SU-DHL-6 (cell line): ENCODE results near the gene KCNK18.

Experiments used
- EZH2phosphoT487 ChIP-seq: fragments of 200-600 bp; sonication (generic), shearing (Covaris generic); conservative IDR thresholded peaks from 2 replicates; pipeline ENCODE4 v1.6.1; 2018; ENCODE audit warnings: mild to moderate bottlenecking, antibody characterized with exemption, low read length, moderate library complexity, mixed read lengths
- TF ChIP-seq, protein P1 (sequence below): fragments of 200-600 bp; sonication (generic); IDR thresholded peaks from one replicate; pipeline ENCODE4 v1.5.1; 2017; ENCODE audit warnings: antibody characterized with exemption, mild to moderate bottlenecking, low read length, moderate library complexity; ENCODE audit not compliant: insufficient read depth, poor library complexity, severe bottlenecking

DNA sequence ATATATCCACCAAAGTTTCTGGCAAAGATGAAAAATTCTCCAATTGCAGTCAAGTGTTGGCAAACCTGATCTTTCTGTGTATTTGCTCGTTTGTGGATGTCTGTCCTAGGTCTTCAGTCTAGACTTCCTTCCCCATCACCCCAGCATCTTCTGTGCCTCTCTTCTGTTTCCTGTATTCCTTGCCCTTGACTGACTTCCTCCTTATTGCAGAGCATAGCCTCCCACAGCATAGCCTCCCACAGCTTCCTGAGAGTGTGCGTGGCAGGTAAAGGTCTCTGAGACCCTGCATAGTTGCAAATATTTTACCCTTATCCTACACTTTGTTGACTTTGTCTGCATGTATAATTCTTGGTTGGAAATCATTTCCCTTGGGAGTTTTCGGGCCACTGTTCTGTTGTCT lies 62.0 kb downstream of the KCNK18 start:
- TF ChIP-seq, protein P1, sequence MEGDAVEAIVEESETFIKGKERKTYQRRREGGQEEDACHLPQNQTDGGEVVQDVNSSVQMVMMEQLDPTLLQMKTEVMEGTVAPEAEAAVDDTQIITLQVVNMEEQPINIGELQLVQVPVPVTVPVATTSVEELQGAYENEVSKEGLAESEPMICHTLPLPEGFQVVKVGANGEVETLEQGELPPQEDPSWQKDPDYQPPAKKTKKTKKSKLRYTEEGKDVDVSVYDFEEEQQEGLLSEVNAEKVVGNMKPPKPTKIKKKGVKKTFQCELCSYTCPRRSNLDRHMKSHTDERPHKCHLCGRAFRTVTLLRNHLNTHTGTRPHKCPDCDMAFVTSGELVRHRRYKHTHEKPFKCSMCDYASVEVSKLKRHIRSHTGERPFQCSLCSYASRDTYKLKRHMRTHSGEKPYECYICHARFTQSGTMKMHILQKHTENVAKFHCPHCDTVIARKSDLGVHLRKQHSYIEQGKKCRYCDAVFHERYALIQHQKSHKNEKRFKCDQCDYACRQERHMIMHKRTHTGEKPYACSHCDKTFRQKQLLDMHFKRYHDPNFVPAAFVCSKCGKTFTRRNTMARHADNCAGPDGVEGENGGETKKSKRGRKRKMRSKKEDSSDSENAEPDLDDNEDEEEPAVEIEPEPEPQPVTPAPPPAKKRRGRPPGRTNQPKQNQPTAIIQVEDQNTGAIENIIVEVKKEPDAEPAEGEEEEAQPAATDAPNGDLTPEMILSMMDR, result no peak
- TF ChIP-seq EZH2phosphoT487, result no peak
